Temporal lobe (tissue), 2 donors: ENCODE data around the gene TERC. TPM values are rescaled to one million over a fixed set of nuclear protein-coding genes. Genes with fewer than 3 reads are reported as not detected.

Experiments
- small RNA-seq: library from RNA; depleted of rRNA; stranded (forward); fragments of <200 nt; gene quantifications from one replicate; pipeline ENCODE3, GENCODE V24; 2014; ENCODE audit warnings: low replicate concordance
- total RNA-seq: library from RNA; depleted of rRNA; stranded (reverse); fragments of >200 nt; gene quantifications from one replicate; pipeline ENCODE4 v1.2.3, GENCODE V29; 2014

TERC gene
- total RNA-seq, 1 donor from 2014 or later = 55.3 TPM

Small RNAs within 50 kb of the gene (small RNA-seq; reads per million reads assigned to genes)
- gene RNU6-637P = not detected

Other genes with a start within 250 kb of the TERC start
- 3.9 TPM for gene MECOM, start 101.3 kb downstream of the TERC start, total RNA-seq
- gene ACTRT3, start 4.5 kb upstream of the TERC start, total RNA-seq = 2.2 TPM
- gene MYNN, start 8.3 kb upstream of the TERC start, total RNA-seq = 30.2 TPM
- 0.49 TPM for gene LRRIQ4, start 47.8 kb upstream of the TERC start, total RNA-seq
- gene LRRC34, start 47.8 kb upstream of the TERC start, total RNA-seq = 7.1 TPM
- not detected for gene LRRC31, start 104.9 kb upstream of the TERC start, total RNA-seq
- gene SAMD7, start 146.5 kb upstream of the TERC start, total RNA-seq = not detected
- gene SEC62, start 201.7 kb upstream of the TERC start, total RNA-seq = 76.0 TPM